HCT116 (cell line): ENCODE measurements around the gene LMX1A. TPM values are rescaled to one million over a fixed set of nuclear protein-coding genes. Genes with fewer than 3 reads are reported as not detected.

Source experiments
- ATAC-seq: fragments of 200-7000 bp; cut with Tn5 transposase; 2 replicates; pipeline ENCODE4 v1.9.1; 2020; ENCODE audit warnings: mild to moderate bottlenecking, moderate library complexity
- BruUV-seq: library from RNA; stranded (reverse); fragments of 400-500 nt; replicated peaks from 2 replicates; lab custom pipeline; 2021; lab: Mats Ljungman, UMichigan
- CTCF ChIA-PET: fragments of 300-600 bp; sonication (Branson Sonifier 250); formaldehyde crosslinking; loops from one replicate; lab custom pipeline; 2021; ENCODE audit warnings: antibody characterized with exemption; lab: Charles Lee
- POLR2A ChIA-PET: fragments of 300-600, 350-600 bp; sonication (Branson Sonifier 250); formaldehyde crosslinking; loops from one replicate; lab custom pipeline; 2021; ENCODE audit warnings: antibody characterized with exemption; lab: Charles Lee
- RAD21 ChIA-PET, 2 experiments: fragments of 300-600 bp; sonication (Branson Sonifier 250); formaldehyde crosslinking; loops; one replicate each; lab custom pipeline; 2023; ENCODE audit warnings: low total read pairs in 2 of 2; ENCODE audit not compliant: uncharacterized antibody in 2 of 2, unreplicated experiment in 2 of 2, low non-redundant PET in 1 of 2; lab: Charles Lee
- DNase-seq: peaks from one replicate; pipeline ENCODE4 v3.0.0-alpha.2; 2010; ENCODE audit warnings: low read depth, low spot score
- H2AFZ ChIP-seq: fragments of 200-600 bp; shearing (Covaris generic), sonication (generic); 2 replicates; pipeline ENCODE4 v1.6.1; 2017; ENCODE audit warnings: low read depth, mixed run types, mixed read lengths, antibody characterized with exemption, low read length; ENCODE audit not compliant: poor library complexity, severe bottlenecking
- H3K27ac ChIP-seq: 2 replicates; pipeline ENCODE4 v1.5.1; 2012; ENCODE audit warnings: low read depth, low read length
- H3K27me3 ChIP-seq: fragments of 200-600 bp; sonication (generic); 2 replicates; pipeline ENCODE4 v1.6.1; 2016; ENCODE audit warnings: mixed run types, low read length, mixed read lengths; ENCODE audit not compliant: insufficient read depth
- H3K36me3 ChIP-seq, 2 experiments: fragments of 200-500 bp in 1 of 2; fragments of 200-600 bp in 1 of 2; sonication (Bioruptor generic) in 1 of 2; sonication (generic) in 1 of 2; 2 replicates each; pipeline versions ENCODE4 v1.5.1 to v1.6.1; 2014 to 2016; ENCODE audit warnings: low read length in 2 of 2, inconsistent platforms in 1 of 2, mixed read lengths in 1 of 2, mixed run types in 1 of 2; ENCODE audit not compliant: insufficient read depth in 2 of 2, control insufficient read depth in 1 of 2
- H3K4me1 ChIP-seq, 2 experiments: fragments of 200-600 bp in 1 of 2; sonication (generic) in 1 of 2; 2 replicates each; pipeline versions ENCODE4 v1.5.1 to v1.6.1; 2012 to 2017; ENCODE audit warnings: low read length in 2 of 2, inconsistent platforms in 1 of 2, mild to moderate bottlenecking in 1 of 2, mixed read lengths in 1 of 2, mixed run types in 1 of 2, moderate library complexity in 1 of 2; ENCODE audit not compliant: insufficient read depth in 2 of 2, control insufficient read depth in 1 of 2
- H3K4me2 ChIP-seq: fragments of 200-600 bp; sonication (generic); 2 replicates; pipeline ENCODE4 v1.6.1; 2017; ENCODE audit warnings: mixed run types, low read length, mixed read lengths
- H3K4me3 ChIP-seq, 2 experiments: fragments of 200-600 bp in 1 of 2; sonication (generic) in 1 of 2; replicated peaks in 1 of 2; 2 replicates each; pipeline ENCODE4 v1.5.1; 2011 to 2016; ENCODE audit warnings: low read length in 2 of 2, control low read depth in 1 of 2, low read depth in 1 of 2, mild to moderate bottlenecking in 1 of 2, mixed read lengths in 1 of 2, mixed run types in 1 of 2
- H3K79me2 ChIP-seq: fragments of 200-600 bp; sonication (generic); 2 replicates; pipeline ENCODE4 v1.6.1; 2017; ENCODE audit warnings: mild to moderate bottlenecking, mixed run types, low read length, moderate library complexity, mixed read lengths; ENCODE audit not compliant: insufficient read depth
- H3K9ac ChIP-seq: fragments of 200-600 bp; sonication (generic); 2 replicates; pipeline ENCODE4 v1.6.1; 2016; ENCODE audit warnings: low read length, mixed read lengths
- H3K9me2 ChIP-seq: fragments of 200-600 bp; sonication (generic), shearing (Covaris generic); 2 replicates; pipeline ENCODE4 v1.6.1; 2017; ENCODE audit warnings: mixed run types, mild to moderate bottlenecking, moderate library complexity; ENCODE audit not compliant: insufficient read depth
- H3K9me3 ChIP-seq, 2 experiments: fragments of 200-500 bp in 1 of 2; fragments of 200-600 bp in 1 of 2; sonication (Bioruptor generic) in 1 of 2; sonication (generic) in 1 of 2; 2 replicates each; pipeline ENCODE4 v1.6.1; 2014 to 2017; ENCODE audit warnings: low read length in 2 of 2, mixed read lengths in 2 of 2, inconsistent platforms in 1 of 2, low read depth in 1 of 2, mild to moderate bottlenecking in 1 of 2, mixed run types in 1 of 2, moderate library complexity in 1 of 2; ENCODE audit not compliant: control insufficient read depth in 1 of 2, insufficient read depth in 1 of 2
- H4K20me1 ChIP-seq: fragments of 200-600 bp; sonication (generic), shearing (Covaris generic); 2 replicates; pipeline ENCODE4 v1.6.1; 2017; ENCODE audit warnings: mixed run types, mild to moderate bottlenecking, moderate library complexity; ENCODE audit not compliant: insufficient read depth
- CBX3 ChIP-seq: IDR thresholded peaks from 2 replicates; pipeline ENCODE4 v1.6.1; 2012; ENCODE audit warnings: low read depth
- CEBPB ChIP-seq: IDR thresholded peaks from 2 replicates; pipeline ENCODE4 v1.6.1; 2012; ENCODE audit warnings: low read depth
- CTCF ChIP-seq, 3 experiments: fragments of 200-600 bp in 1 of 3; sonication (generic) in 1 of 3; IDR thresholded peaks in 2 of 3; conservative IDR thresholded peaks in 1 of 3; 2 replicates each; pipeline ENCODE4 v1.5.1; 2012 to 2017; ENCODE audit warnings: low read depth in 2 of 3, low read length in 2 of 3, antibody characterized with exemption in 1 of 3, borderline replicate concordance in 1 of 3, control low read depth in 1 of 3, mild to moderate bottlenecking in 1 of 3, mixed read lengths in 1 of 3, mixed run types in 1 of 3, moderate library complexity in 1 of 3; ENCODE audit not compliant: insufficient read depth in 1 of 3
- EGR1 ChIP-seq: IDR thresholded peaks from 2 replicates; pipeline ENCODE4 v1.6.1; 2012; ENCODE audit warnings: low read depth
- ELF1 ChIP-seq: IDR thresholded peaks from 2 replicates; pipeline ENCODE4 v1.6.1; 2012; ENCODE audit warnings: low read depth, borderline replicate concordance
- EZH2 ChIP-seq: fragments of 200-600 bp; sonication (generic); IDR thresholded peaks from 2 replicates; pipeline ENCODE4 v1.6.1; 2017; ENCODE audit warnings: antibody characterized with exemption, mixed run types
- EZH2phosphoT487 ChIP-seq: fragments of 200-600 bp; IDR thresholded peaks from 2 replicates; pipeline ENCODE4 v1.6.1; 2018; ENCODE audit warnings: antibody characterized with exemption, borderline replicate concordance
- FOSL1 ChIP-seq: IDR thresholded peaks from 2 replicates; pipeline ENCODE4 v1.6.1; 2012; ENCODE audit warnings: low read depth
- JUND ChIP-seq: IDR thresholded peaks from 2 replicates; pipeline ENCODE4 v1.6.1; 2012
- MAX ChIP-seq: IDR thresholded peaks from 2 replicates; pipeline ENCODE4 v1.6.1; 2012
- POLR2A ChIP-seq: IDR thresholded peaks from 2 replicates; pipeline ENCODE4 v1.7.0; 2011; ENCODE audit warnings: borderline replicate concordance; ENCODE audit not compliant: insufficient read depth, insufficient read length; ENCODE audit errors: extremely low read depth
- SIN3A ChIP-seq: IDR thresholded peaks from 2 replicates; pipeline ENCODE4 v1.6.1; 2012; ENCODE audit warnings: low read depth
- SP1 ChIP-seq: IDR thresholded peaks from 2 replicates; pipeline ENCODE4 v1.6.1; 2012; ENCODE audit warnings: low read depth
- TCF7L2 ChIP-seq: IDR thresholded peaks from 2 replicates; pipeline ENCODE4 v1.7.0; 2011; ENCODE audit warnings: borderline replicate concordance, inconsistent platforms; ENCODE audit not compliant: insufficient read depth, insufficient read length; ENCODE audit errors: extremely low read depth
- YY1 ChIP-seq: IDR thresholded peaks from 2 replicates; pipeline ENCODE4 v1.6.1; 2011; ENCODE audit warnings: low read length, low read depth, moderate library complexity, mild to moderate bottlenecking; ENCODE audit not compliant: insufficient replicate concordance; ENCODE audit errors: extremely low read depth
- ZNF274 ChIP-seq: fragments of 200-500 bp; sonication (Bioruptor generic); IDR thresholded peaks from 2 replicates; pipeline ENCODE4 v1.6.1; 2014; ENCODE audit warnings: mild to moderate bottlenecking, low read depth, low read length, inconsistent platforms
- intact Hi-C: fragments of 100-400 bp; cut with micrococcal nuclease; formaldehyde crosslinking; loops from 2 replicates; pipeline ENCODE4 v1.10.0; 2022
- total RNA-seq: library from RNA; stranded (reverse); gene quantifications from one replicate; pipeline ENCODE4 v1.2.1, GENCODE V29; 2021; ENCODE audit not compliant: unreplicated experiment
- TF ChIP-seq, protein P1 (sequence below): IDR thresholded peaks from 2 replicates; pipeline ENCODE4 v1.6.1; 2012; ENCODE audit warnings: low read depth

Gene LMX1A
- total RNA-seq, 1 experiment from 2014 or later: not detected

DNA sequence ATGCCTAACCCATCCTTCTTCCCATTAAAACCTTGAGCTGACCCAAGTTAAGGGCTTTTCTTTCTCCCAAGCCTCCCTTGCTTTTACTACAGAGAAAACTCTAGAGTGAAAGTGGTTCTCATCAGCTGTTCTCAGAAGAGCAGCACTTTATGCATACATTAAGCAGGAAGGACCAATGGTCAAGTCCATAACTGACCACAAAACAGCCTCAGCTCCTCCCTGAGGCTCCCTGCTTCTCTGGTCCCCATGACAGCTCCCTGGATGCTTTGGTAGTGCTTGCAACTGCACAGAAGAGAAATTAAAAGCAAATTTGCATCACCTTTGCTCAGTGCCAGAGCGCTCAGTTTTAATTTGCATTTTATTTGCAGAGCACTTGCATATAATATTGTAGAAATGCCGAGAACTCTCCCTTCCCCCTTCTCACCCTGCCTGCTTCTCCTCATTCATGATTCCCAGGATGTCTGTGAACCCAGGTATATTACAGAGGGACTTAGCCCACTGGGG is 56.1 kb downstream of the LMX1A start:
- CTCF ChIA-PET: no interaction called here
- TF ChIP-seq EZH2 (no peak), ZNF274 (no peak), SP1 (no peak), EGR1 (no peak), ELF1 (no peak), SIN3A (no peak), FOSL1 (no peak), EZH2phosphoT487 (no peak), YY1 (no peak), POLR2A (no peak), CEBPB (no peak), CBX3 (no peak), TCF7L2 (no peak), JUND (no peak), MAX (no peak), CTCF (IDR thresholded peaks at IDR 0.05 in 2 of 3, conservative IDR thresholded peaks at IDR 0.05 in 1 of 3; ENCODE audit: borderline replicate concordance in 1 of 3, insufficient read depth in 1 of 3, low read depth in 2 of 3, low read length in 2 of 3) (no peak)
- TF ChIP-seq, protein P1, sequence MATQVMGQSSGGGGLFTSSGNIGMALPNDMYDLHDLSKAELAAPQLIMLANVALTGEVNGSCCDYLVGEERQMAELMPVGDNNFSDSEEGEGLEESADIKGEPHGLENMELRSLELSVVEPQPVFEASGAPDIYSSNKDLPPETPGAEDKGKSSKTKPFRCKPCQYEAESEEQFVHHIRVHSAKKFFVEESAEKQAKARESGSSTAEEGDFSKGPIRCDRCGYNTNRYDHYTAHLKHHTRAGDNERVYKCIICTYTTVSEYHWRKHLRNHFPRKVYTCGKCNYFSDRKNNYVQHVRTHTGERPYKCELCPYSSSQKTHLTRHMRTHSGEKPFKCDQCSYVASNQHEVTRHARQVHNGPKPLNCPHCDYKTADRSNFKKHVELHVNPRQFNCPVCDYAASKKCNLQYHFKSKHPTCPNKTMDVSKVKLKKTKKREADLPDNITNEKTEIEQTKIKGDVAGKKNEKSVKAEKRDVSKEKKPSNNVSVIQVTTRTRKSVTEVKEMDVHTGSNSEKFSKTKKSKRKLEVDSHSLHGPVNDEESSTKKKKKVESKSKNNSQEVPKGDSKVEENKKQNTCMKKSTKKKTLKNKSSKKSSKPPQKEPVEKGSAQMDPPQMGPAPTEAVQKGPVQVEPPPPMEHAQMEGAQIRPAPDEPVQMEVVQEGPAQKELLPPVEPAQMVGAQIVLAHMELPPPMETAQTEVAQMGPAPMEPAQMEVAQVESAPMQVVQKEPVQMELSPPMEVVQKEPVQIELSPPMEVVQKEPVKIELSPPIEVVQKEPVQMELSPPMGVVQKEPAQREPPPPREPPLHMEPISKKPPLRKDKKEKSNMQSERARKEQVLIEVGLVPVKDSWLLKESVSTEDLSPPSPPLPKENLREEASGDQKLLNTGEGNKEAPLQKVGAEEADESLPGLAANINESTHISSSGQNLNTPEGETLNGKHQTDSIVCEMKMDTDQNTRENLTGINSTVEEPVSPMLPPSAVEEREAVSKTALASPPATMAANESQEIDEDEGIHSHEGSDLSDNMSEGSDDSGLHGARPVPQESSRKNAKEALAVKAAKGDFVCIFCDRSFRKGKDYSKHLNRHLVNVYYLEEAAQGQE: no peak

More for the DNA sequence above, 56.1 kb downstream of the LMX1A start:
- Histone ChIP-seq H4K20me1 (no peaks in the 10 kb centered on the region), H2AFZ (no peak overlapping the region), H3K4me3 (no peak overlapping the region), H3K9me3 (no peaks in the 10 kb centered on the region), H3K79me2 (no peaks in the 10 kb centered on the region), H3K9ac (no peak overlapping the region), H3K27me3 (peaks cover 30% of the 10 kb centered on the region), H3K4me1 (no peaks in the 10 kb centered on the region), H3K36me3 (no peaks in the 10 kb centered on the region), H3K9me2 (no peaks in the 10 kb centered on the region), H3K4me2 (no peak overlapping the region), H3K27ac (no peak overlapping the region)
- DNase-seq: no peak
- BruUV-seq: no TSS peak
- POLR2A ChIA-PET: no interaction called here
- ATAC-seq: no peak
- intact Hi-C loops: no loop called here
- RAD21 ChIA-PET: no interaction called here
